Thyroid gland (tissue), 4 donors: Measurements from ENCODE around the gene CLIP2.

Experiments used
- POLR2A ChIP-seq, 2 donors: fragments of 450-650 bp; IDR thresholded peaks; one replicate each; pipeline ENCODE4 v1.6.1; 2017; ENCODE audit warnings: antibody characterized with exemption in 2 of 2, mild to moderate bottlenecking in 2 of 2, moderate library complexity in 1 of 2
- TF ChIP-seq, protein P1 (sequence below), 6 experiments: fragments of 200-600 bp in 3 of 6; fragments of 450-650 bp in 3 of 6; sonication (generic) in 3 of 6; IDR thresholded peaks; one replicate each; pipeline ENCODE4 v1.5.1; 2016 to 2019; ENCODE audit warnings: antibody characterized with exemption in 6 of 6, mild to moderate bottlenecking in 2 of 6, inconsistent platforms in 1 of 6, moderate library complexity in 1 of 6

DNA sequence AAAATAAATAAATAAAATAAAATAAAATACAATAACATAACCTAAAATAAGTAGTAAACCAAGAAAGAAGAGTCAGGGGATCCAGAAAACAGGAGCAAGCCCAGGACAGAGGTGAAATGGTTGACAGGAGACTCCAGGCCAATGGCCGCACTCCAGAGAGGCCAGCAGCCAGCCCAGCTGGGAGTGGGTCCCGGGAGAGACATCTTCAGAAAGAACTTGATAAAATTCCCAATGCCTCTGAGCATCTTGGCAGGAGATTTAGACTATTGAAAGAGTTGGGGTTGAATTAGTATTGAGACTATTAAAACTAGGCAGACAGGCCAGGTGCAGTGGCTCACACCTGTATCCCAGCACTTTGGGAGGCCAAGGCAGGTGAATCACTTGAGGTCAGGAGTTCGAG is 62.6 kb downstream of the CLIP2 start:
- TF ChIP-seq, protein P1, sequence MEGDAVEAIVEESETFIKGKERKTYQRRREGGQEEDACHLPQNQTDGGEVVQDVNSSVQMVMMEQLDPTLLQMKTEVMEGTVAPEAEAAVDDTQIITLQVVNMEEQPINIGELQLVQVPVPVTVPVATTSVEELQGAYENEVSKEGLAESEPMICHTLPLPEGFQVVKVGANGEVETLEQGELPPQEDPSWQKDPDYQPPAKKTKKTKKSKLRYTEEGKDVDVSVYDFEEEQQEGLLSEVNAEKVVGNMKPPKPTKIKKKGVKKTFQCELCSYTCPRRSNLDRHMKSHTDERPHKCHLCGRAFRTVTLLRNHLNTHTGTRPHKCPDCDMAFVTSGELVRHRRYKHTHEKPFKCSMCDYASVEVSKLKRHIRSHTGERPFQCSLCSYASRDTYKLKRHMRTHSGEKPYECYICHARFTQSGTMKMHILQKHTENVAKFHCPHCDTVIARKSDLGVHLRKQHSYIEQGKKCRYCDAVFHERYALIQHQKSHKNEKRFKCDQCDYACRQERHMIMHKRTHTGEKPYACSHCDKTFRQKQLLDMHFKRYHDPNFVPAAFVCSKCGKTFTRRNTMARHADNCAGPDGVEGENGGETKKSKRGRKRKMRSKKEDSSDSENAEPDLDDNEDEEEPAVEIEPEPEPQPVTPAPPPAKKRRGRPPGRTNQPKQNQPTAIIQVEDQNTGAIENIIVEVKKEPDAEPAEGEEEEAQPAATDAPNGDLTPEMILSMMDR (IDR thresholded peaks at IDR 0.05) = no peak
- no peak for TF ChIP-seq POLR2A (IDR thresholded peaks at IDR 0.05)
